ENCODE data around the gene NAA60.

DNA sequence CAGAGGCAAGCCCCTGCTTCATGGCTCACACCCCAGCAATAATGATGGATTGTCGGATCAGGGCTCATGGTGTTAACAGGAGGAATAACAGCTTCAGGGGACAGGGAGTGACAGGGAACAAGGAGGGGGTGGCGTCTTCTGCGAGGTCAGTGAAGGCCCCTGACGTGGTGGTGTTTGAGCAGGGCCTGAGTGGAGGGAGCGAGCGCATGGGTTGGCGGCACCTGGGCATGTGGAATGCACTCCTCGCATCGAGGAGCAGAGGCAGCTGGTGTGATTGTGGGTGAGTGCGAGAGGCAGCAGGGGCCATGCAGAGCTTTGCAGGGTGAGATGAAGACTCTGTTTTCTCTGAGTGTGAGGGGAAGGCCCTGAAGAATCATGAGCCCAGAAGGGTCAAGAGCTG, 90.6 kb downstream of the NAA60 start:
- no peak for TF ChIP-seq POLR2A (IDR thresholded peaks at IDR 0.05; ENCODE audit: low read length)
- TF ChIP-seq GATA1 (IDR thresholded peaks at IDR 0.05; ENCODE audit: low read depth, low read length): no peak
